ENCODE results near the gene KCNK2. TPM values are rescaled to one million over a fixed set of nuclear protein-coding genes. Genes with fewer than 3 reads are reported as not detected.

Gene KCNK2
- polyA plus RNA-seq, 1 donor (not counting 4 experiments of a cell fraction or from before 2014, with no cell fraction given): 0.10 TPM

DNA sequence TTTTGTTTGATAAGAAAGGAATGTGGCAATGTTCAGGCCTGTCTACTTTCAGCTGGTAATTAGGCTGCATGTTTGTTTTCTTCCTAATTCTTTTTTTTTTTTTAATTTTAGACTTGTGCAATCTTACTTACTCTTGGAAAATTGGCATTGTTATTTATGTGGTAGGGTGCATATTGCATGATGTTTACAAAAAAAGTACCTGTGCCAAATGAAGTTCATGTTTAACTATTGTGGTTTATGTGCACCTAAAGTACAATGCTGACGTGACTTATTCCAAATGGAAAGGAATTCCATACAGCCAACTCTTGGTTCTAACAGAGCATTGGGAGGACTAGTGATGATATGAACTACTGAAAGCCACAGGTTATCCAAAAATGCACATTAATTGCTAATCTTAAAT, 51.0 kb downstream of the KCNK2 start:
- FAIRE-seq (no peak), DNase-seq (ENCODE audit: low read depth, low spot score) (no peak)
- Histone ChIP-seq H3K27me3 (ENCODE audit: control insufficient read depth, extremely low read depth, insufficient read depth, low read length) (no peaks in the 10 kb centered on the region), H3K9me1 (ENCODE audit: control insufficient read depth, extremely low read depth, insufficient read depth, low read length) (no peaks in the 10 kb centered on the region), H3K27ac (ENCODE audit: control insufficient read depth, insufficient read depth, low read length) (no peak overlapping the region), H3K4me1 (ENCODE audit: control insufficient read depth, extremely low read depth, insufficient read depth, low read length) (no peaks in the 10 kb centered on the region), H3K9me3 (ENCODE audit: control insufficient read depth, low read depth, low read length) (no peaks in the 10 kb centered on the region), H3K79me2 (ENCODE audit: control insufficient read depth, insufficient read depth, low read length) (no peaks in the 10 kb centered on the region), H3K36me3 (ENCODE audit: control insufficient read depth in 2 of 2, extremely low read depth in 1 of 2, insufficient read depth in 2 of 2, low read length in 2 of 2) (no peaks in the 10 kb centered on the region), H2AFZ (ENCODE audit: control insufficient read depth, low read length) (no peak overlapping the region), H3K4me2 (ENCODE audit: control insufficient read depth, extremely low read depth, insufficient read depth, low read depth, low read length) (no peak overlapping the region), H3K9ac (ENCODE audit: control insufficient read depth, extremely low read depth, insufficient read depth, low read length) (no peak overlapping the region), H4K20me1 (ENCODE audit: control insufficient read depth, extremely low read depth, insufficient read depth, low read length) (no peaks in the 10 kb centered on the region), H3K4me3 (ENCODE audit: control insufficient read depth in 2 of 3, extremely low read depth in 1 of 3, insufficient read depth in 2 of 3, low read depth in 1 of 3, low read length in 3 of 3) (no peak overlapping the region)
- TF ChIP-seq, protein P1, sequence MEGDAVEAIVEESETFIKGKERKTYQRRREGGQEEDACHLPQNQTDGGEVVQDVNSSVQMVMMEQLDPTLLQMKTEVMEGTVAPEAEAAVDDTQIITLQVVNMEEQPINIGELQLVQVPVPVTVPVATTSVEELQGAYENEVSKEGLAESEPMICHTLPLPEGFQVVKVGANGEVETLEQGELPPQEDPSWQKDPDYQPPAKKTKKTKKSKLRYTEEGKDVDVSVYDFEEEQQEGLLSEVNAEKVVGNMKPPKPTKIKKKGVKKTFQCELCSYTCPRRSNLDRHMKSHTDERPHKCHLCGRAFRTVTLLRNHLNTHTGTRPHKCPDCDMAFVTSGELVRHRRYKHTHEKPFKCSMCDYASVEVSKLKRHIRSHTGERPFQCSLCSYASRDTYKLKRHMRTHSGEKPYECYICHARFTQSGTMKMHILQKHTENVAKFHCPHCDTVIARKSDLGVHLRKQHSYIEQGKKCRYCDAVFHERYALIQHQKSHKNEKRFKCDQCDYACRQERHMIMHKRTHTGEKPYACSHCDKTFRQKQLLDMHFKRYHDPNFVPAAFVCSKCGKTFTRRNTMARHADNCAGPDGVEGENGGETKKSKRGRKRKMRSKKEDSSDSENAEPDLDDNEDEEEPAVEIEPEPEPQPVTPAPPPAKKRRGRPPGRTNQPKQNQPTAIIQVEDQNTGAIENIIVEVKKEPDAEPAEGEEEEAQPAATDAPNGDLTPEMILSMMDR (optimal IDR thresholded peaks at IDR 0.05 in 1 of 3, IDR thresholded peaks at IDR 0.05 in 1 of 3, conservative IDR thresholded peaks at IDR 0.05 in 1 of 3; ENCODE audit: extremely low read depth in 1 of 3, insufficient read depth in 2 of 3, low read length in 3 of 3): no peak
- TF ChIP-seq EZH2 (IDR thresholded peaks at IDR 0.05; ENCODE audit: low read length): no peak
- dilution Hi-C loops (cut with MboI; ENCODE audit: extremely low pct_ligation_motif_present, low sequenced_read_pairs): no loop called here

DNA sequence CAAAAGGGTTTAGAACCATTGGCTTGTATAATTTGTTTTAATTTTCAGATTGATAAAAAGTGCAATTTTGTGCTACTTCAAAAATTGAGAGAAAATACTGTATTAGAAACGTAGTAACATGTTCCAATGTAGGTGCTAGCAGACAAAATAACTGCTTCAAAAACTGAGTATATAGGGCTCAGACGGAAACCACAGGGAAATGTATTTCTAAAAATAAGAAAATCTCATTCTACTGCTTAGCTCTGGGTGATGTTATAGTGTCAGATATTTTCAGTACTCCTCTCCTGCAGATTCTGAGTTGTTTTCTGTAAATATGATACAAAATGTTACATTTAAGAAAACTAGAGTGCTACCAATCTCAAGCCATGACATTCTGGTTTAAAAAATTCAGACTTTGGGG, 55.4 kb downstream of the KCNK2 start:
- H3K79me2 ChIP-seq (ENCODE audit: control insufficient read depth, insufficient read depth, low read length): no peaks in the 10 kb centered on the region
- no peaks in the 10 kb centered on the region for H3K27me3 ChIP-seq (ENCODE audit: control insufficient read depth, extremely low read depth, insufficient read depth, low read length)
- no peak overlapping the region for H3K4me2 ChIP-seq (ENCODE audit: control insufficient read depth, extremely low read depth, insufficient read depth, low read depth, low read length)
- DNase-seq (ENCODE audit: low read depth, low spot score) (no peak), FAIRE-seq (no peak)
- no peak overlapping the region for H3K9ac ChIP-seq (ENCODE audit: control insufficient read depth, extremely low read depth, insufficient read depth, low read length)
- no peaks in the 10 kb centered on the region for H3K9me3 ChIP-seq (ENCODE audit: control insufficient read depth, low read depth, low read length)
- H3K4me1 ChIP-seq (ENCODE audit: control insufficient read depth, extremely low read depth, insufficient read depth, low read length): no peaks in the 10 kb centered on the region
- no peak overlapping the region for H2AFZ ChIP-seq (ENCODE audit: control insufficient read depth, low read length)
- H4K20me1 ChIP-seq (ENCODE audit: control insufficient read depth, extremely low read depth, insufficient read depth, low read length): no peaks in the 10 kb centered on the region
- dilution Hi-C loops (cut with MboI; ENCODE audit: extremely low pct_ligation_motif_present, low sequenced_read_pairs): no loop called here
- TF ChIP-seq, protein P1 (optimal IDR thresholded peaks at IDR 0.05 in 1 of 3, IDR thresholded peaks at IDR 0.05 in 1 of 3, conservative IDR thresholded peaks at IDR 0.05 in 1 of 3; ENCODE audit: extremely low read depth in 1 of 3, insufficient read depth in 2 of 3, low read length in 3 of 3): no peak
- TF ChIP-seq EZH2 (IDR thresholded peaks at IDR 0.05; ENCODE audit: low read length): no peak
- H3K36me3 ChIP-seq (ENCODE audit: control insufficient read depth in 2 of 2, extremely low read depth in 1 of 2, insufficient read depth in 2 of 2, low read length in 2 of 2): no peaks in the 10 kb centered on the region
- H3K4me3 ChIP-seq (ENCODE audit: control insufficient read depth in 2 of 3, extremely low read depth in 1 of 3, insufficient read depth in 2 of 3, low read depth in 1 of 3, low read length in 3 of 3): no peak overlapping the region
- no peaks in the 10 kb centered on the region for H3K9me1 ChIP-seq (ENCODE audit: control insufficient read depth, extremely low read depth, insufficient read depth, low read length)
- no peak overlapping the region for H3K27ac ChIP-seq (ENCODE audit: control insufficient read depth, insufficient read depth, low read length)

Data from keratinocyte (primary cell).